ENCODE results near the gene CRELD2.
A peak's percentile ranks its signal among the peaks of the same experiment; 100 is the strongest.

CRELD2 gene

GRCh38 chr22:49946612-49947295 is 28.3 kb downstream of the CRELD2 start:
- no peak for TF ChIP-seq CTCF (IDR thresholded peaks at IDR 0.05)
- H3K27me3 ChIP-seq: no peaks in the 10 kb centered on the region
- no peak overlapping the region for H3K4me3 ChIP-seq (ENCODE audit: low read depth in 1 of 2, low read length in 1 of 2)
- no peaks in the 10 kb centered on the region for H3K9me3 ChIP-seq
- H3K36me3 ChIP-seq: no peaks in the 10 kb centered on the region
- H3K27ac ChIP-seq: peak overlapping the region; percentile 38
- peaks cover 19 to 23% of the 10 kb centered on the region in 2 experiments for H3K4me1 ChIP-seq (ENCODE audit: control insufficient read depth in 1 of 2, insufficient read depth in 1 of 2, low read depth in 1 of 2, low read length in 1 of 2)

GRCh38 chr22:49947296-49947622 is 28.8 kb downstream of the CRELD2 start:
- TF ChIP-seq CTCF (IDR thresholded peaks at IDR 0.05): no peak
- peaks cover 24 to 29% of the 10 kb centered on the region in 2 experiments for H3K4me1 ChIP-seq (ENCODE audit: control insufficient read depth in 1 of 2, insufficient read depth in 1 of 2, low read depth in 1 of 2, low read length in 1 of 2)
- no peaks in the 10 kb centered on the region for H3K36me3 ChIP-seq
- H3K4me3 ChIP-seq (ENCODE audit: low read depth in 1 of 2, low read length in 1 of 2): no peak overlapping the region
- no peaks in the 10 kb centered on the region for H3K27me3 ChIP-seq
- no peak overlapping the region for H3K27ac ChIP-seq
- H3K9me3 ChIP-seq: no peaks in the 10 kb centered on the region

- peaks cover 35 to 39% of the 10 kb centered on the region in 2 experiments for H3K4me1 ChIP-seq (ENCODE audit: control insufficient read depth in 1 of 2, insufficient read depth in 1 of 2, low read depth in 1 of 2, low read length in 1 of 2)
- no peak for TF ChIP-seq CTCF (IDR thresholded peaks at IDR 0.05)
- H3K4me3 ChIP-seq (ENCODE audit: low read depth in 1 of 2, low read length in 1 of 2): no peak overlapping the region
- no peak overlapping the region for H3K27ac ChIP-seq
- H3K36me3 ChIP-seq: no peaks in the 10 kb centered on the region
- H3K27me3 ChIP-seq: no peaks in the 10 kb centered on the region
- no peaks in the 10 kb centered on the region for H3K9me3 ChIP-seq
These were observed 29.9 kb downstream of the CRELD2 start for GRCh38 chr22:49948116-49948957.

- H3K4me3 ChIP-seq (ENCODE audit: low read depth in 1 of 2, low read length in 1 of 2): no peak overlapping the region
- no peaks in the 10 kb centered on the region for H3K36me3 ChIP-seq
- no peak for TF ChIP-seq CTCF (IDR thresholded peaks at IDR 0.05)
- no peaks in the 10 kb centered on the region for H3K9me3 ChIP-seq
- H3K27ac ChIP-seq: no peak overlapping the region
- no peaks in the 10 kb centered on the region for H3K27me3 ChIP-seq
- H3K4me1 ChIP-seq (ENCODE audit: control insufficient read depth in 1 of 2, insufficient read depth in 1 of 2, low read depth in 1 of 2, low read length in 1 of 2): peaks cover 44 to 48% of the 10 kb centered on the region in 2 experiments
These were observed 30.8 kb downstream of the CRELD2 start for GRCh38 chr22:49948958-49949913.

- H3K27ac ChIP-seq: no peak overlapping the region
- no peaks in the 10 kb centered on the region for H3K36me3 ChIP-seq
- no peaks in the 10 kb centered on the region for H3K9me3 ChIP-seq
- H3K27me3 ChIP-seq: no peaks in the 10 kb centered on the region
- no peak overlapping the region for H3K4me3 ChIP-seq (ENCODE audit: low read depth in 1 of 2, low read length in 1 of 2)
- no peak for TF ChIP-seq CTCF (IDR thresholded peaks at IDR 0.05)
- peaks cover 47 to 50% of the 10 kb centered on the region in 2 experiments for H3K4me1 ChIP-seq (ENCODE audit: control insufficient read depth in 1 of 2, insufficient read depth in 1 of 2, low read depth in 1 of 2, low read length in 1 of 2)
These were observed 31.5 kb downstream of the CRELD2 start for GRCh38 chr22:49949914-49950292.
